COLO668 (cell line): ENCODE data around the gene IL1RAP.

ENCODE experiments used
- DNase-seq: peaks from one replicate; lab custom pipeline; 2025; ENCODE audit not compliant: unreplicated experiment; lab: John Stamatoyannopoulos, UW

IL1RAP gene

DNA sequence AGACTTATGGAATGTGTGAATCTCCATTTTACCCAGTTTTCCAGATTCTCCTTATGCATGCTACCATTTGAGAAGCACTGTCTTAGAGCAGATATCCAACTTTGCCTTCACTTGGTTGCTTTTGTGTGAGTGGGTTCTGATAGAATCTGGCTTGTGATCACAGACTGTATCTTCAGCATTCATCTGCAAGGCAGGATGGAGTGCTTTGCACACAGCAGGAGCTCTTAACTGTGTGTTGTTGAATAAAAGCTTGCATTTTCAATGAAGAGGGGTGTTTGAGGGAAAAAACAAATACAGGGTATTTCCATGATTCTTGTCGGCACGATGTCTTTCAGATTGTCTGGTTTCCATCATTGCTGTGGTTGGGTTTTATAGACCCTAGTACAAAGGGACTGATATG, 24.4 kb downstream of the IL1RAP start:
- DNase-seq = no peak

DNA sequence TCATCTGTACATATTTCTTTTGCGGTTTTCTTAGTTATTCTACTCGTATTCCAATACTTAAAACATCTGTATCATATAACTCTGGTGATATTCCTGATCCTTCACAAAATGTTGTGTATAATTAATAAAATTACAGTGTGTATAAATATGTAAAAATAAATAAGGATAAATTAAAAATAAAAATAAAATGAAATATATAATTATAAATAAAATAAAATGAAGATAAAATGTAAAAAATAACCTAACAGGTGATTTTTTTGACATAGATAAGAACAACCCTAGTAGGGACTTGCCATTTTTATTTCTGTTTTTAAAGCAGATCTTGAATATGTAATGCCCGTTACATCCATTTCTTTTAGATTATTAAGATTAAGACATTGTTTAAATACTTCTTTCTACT, 25.6 kb downstream of the IL1RAP start:
- DNase-seq = no peak

DNA sequence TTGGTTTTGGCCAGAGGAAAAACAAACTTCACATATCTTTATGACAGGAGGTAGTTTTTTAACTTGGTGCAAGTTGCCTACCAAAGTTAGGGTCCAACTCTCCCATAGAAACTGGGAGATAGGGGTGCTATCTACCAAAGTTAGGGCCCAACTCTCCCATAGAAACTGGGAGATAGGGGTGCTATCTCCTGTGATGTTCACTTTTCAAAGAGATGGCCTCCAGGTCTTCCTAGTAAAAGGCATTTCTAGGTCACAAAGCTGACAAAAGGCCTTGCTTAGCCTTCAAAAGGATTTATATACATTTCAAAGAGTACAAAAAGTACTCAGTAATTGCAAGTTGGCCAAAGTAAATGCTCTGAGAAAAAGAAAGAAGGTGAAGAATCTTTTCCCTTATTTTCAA, 27.1 kb downstream of the IL1RAP start:
- no peak for DNase-seq

DNA sequence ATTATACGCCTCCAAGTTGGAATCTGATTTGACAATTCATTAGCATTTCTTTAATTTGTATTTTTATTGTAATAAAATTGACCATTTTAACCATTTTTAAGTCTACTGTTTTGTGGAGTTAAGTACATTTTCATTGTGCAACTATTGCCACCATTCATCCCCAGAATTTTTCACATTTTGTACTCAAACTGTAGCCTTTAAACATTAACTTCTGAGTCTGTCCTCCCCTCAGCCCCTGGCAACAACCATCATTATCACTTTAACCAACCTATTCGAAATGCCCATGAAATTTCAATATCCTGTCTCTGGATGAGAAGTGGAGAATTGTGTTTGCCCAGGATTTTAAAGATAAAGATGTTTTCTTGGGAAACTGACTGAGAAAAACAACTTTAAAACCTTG, 27.7 kb downstream of the IL1RAP start:
- no peak for DNase-seq

DNA sequence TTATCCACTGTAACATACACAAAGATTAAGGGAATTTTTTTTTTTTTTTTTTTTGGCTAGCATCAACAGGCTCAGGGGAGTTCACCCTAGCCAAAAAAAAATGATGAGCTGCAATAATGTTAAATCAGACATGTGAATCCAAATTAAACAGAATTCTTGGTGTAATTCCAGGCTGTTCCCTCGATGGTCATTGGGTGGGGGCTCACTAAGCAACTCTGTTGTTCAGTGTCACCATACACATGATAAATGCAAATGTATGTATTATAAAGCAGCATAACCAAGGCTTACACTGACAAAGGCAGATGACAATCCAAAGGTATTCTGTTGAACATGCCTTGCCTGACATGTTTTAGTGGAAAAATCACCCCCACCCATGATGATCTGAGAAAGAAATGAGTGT, 29.0 kb downstream of the IL1RAP start:
- no peak for DNase-seq

DNA sequence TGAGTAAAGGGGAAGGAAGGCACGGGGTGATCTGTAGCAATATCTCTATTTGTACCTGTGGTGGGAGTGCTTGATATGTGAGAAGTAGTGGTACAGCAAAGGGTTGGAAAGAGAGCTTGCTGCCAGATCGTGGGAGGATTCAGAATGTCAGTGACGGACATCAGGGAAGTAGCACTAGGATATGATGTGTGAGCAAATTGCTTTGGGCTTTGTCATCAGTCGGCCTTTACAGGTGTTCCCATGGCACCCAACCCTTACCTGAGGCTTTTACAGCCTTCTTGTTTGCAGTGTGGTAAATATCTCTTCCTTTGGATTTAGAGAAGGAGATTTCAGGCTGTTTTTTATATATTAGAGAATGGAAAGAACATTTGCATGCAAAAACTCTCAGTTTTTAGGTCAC, 29.8 kb downstream of the IL1RAP start:
- no peak for DNase-seq

DNA sequence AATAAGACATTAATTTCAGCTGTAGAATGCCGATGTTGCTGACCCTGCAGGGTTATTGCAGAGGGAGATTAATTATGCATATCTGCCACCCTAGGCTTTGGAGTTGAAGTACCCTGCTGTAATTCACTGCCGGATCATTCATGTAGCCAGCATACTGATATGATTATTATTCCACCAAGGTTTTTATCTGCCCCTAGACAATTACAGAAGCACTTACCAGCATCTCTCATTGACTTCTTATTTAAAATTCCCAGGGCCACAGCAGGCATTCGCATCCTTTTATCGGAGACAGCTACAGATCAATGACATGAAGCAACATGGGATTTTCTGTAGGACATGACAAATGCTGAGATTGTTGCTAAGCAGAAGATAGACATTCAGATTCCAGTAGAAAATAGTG, 31.3 kb downstream of the IL1RAP start:
- DNase-seq = no peak

DNA sequence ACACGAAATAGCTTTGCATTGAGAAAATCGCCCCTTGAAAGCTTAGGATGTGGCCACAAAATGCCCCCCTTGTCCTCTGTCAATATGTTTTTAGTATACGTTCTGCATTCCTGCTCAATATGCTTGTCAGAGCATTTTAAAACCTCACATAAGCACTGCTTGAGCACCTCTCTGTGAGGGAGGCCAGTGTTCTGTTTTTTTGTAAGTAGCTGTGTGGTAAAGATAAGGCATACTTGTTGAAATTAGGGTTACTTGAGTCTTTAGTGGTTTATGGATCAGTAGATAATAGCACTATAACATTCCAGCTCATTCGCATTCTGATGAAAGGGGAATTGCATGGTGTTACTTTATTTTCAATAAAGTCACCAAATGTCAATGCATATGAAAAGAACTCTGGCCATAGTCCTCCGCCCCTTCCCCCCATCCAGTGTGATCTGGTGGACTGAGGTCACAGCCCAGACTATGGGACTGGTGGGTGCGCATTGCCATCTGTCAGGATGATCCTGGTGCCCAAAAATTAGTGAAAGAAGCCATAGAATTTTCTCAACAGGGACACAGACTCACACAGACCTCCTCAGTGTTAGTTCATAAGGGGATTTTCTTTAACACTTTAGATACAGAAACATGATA, 33.1 kb downstream of the IL1RAP start:
- DNase-seq = no peak

DNA sequence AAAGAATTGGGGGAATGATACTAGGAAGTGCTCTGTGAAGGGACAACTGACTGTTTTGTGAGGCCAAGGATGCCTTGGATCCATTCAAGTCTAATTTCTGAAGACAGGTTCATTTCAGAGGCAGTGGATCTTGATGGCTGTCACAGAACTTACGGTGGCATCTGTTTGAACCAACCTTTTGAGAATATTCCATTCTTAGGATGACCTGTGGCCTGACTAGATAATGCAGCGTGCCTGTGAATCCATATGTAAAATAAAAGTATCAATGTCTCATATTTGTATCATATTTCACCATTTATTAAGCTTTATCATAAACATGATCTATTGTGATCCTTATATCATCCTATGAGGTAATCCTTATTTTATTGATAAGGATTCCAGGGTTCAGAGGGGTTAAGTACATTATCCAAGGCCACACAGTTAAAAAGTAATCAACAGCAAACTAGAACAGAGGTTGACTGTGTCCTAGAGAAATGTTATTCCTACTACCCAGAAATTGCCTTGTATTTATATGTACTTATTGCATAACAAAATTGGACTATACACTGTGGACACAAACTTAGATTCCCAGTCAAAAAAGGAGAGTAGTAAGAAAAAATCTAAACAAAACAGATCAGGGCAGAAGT, 34.3 kb downstream of the IL1RAP start:
- DNase-seq = no peak

DNA sequence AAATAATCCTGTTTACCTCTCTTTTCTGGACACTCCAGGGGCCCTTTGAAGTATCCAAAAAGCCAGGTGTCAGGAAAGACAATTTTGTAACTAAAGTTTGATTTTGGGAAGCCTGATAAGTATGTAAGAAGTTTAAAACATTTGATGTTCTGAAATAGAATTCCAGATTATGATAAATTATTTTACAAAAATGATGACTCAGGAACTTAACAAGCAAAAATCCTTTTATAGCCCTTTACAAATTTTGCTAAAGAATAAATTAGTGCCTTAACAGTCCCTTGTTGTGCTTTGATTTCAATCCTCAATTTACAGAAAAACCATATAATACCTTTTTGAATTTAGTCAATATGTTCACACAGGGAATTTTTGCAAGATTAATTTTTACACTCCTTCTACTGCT, 38.1 kb downstream of the IL1RAP start:
- DNase-seq = no peak

DNA sequence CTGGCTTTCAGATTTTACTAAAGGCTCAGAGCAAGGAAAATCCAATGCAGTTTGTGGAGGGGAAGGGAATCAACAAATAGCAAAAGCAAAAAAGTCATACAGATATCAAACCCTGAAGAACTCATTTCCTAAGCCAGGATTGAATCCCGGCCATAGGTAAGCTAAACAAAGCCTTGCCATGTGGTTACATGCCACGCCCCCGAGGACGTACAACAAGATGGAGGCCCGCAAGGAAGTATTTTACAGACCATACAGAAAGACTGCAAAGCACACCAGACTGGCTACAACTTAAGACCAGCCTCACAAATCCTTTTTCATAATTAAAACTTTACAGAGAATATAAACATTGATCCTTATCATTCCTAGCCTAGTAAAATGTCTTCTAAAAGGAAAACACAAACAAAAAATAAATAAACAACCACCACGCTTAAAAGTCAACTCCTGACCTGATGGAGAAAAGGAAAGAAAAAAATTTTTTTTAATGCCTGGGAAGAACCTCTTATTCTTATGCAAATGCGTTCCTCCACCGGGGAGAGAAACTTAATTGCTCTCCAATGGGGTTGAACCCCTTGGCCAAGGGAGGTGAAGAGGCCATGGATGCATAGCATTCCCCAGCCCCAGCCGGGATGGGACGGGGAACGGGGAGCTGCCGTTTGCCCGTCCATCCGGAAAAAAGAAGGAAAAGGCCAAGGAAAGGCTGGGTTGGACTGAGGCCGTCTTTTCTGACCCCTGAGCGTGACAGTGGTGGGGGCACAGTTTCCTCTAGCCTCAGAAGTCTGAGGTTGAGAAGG, 39.3 kb downstream of the IL1RAP start:
- DNase-seq = no peak

DNA sequence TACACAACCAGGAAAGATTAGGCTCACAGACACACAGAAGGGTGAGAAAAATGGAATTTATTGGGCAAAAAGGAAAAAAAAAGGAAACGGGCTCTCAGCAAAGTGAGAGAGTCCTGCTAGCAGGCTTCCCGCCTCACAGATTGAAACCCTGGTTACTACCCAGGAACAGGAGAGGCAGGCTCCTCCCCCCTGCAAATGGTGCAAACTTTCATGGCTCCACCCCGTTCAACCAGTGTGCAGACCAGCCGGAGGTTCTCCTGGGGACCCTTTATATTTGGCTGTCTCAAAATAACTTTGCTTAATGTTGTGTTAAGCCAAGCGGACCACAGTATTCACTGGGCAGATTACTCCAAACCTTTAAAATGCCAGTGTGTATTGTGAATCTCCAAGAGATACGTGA, 40.3 kb downstream of the IL1RAP start:
- DNase-seq = no peak

DNA sequence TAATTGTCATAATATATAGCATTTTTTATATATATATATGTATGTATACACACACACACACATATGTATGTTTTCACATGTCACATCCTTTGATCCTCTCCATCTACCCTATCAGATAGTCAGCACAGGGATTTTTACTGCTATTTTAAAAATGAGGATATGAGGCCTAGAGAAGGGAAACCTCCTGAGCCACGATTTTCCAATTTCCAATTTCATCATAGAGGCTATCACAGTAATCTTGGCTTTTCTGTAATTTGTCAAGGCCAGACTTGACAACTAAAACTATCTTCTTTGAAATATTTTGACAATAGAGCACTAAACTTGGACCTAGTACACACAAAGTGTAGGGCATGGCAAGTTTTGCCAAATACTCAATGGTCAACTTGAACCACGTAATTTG, 42.5 kb downstream of the IL1RAP start:
- DNase-seq = no peak

DNA sequence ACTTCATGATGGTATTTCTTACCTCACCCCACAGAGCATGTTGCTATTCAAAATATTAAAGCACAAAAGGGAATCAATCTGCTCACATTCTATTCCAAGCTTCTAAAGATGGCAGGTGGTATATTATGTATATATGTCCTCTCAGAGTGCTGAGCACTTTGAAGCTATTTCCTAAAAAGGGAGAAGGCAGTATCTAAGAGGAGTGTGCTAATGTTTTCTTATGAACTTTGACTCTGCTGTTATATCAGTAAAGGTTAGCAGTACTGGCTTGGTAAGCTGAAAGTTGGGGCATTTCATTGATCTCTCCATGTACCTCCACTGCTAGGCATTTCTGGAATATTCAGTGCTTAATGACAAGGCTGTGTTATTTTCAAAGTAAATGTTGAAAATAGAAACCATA, 43.4 kb downstream of the IL1RAP start:
- no peak for DNase-seq

DNA sequence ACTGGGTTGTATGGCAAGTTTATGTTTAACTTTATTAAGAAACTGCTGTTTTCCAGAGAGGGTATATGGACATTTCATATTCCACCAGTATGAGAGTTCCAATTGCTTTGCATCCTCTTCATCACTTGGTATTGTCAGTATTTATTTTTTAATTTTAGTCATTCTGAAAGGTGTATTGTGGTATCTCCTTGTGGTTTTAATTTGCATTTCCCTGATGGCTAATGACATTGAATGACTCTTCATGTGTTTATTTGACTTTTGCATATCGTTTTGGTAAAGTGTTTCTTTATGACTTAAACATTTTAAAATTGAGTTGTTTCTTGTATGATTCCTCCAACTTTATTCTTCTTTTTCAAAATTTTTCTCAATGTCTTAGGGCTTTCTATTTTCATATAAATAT, 44.4 kb downstream of the IL1RAP start:
- DNase-seq = no peak

DNA sequence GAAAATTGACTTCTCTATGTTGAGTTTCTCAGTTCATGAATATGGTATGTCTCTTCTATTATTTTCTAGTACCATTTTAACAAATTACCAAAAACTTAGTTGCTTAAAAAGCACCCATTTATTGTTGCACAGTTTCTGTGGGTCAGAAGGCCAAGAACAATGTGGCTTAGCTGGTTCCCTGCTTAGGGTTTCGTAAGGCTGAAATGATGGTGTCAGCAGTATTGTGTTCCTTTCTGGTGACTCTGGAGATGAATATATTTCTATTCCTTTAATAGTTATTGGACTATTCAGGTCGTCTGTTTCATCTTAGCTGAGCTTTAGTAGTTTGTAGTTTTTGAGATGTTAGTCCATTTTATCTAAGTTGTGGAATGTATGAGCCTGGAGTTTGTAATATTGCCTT, 44.9 kb downstream of the IL1RAP start:
- no peak for DNase-seq

DNA sequence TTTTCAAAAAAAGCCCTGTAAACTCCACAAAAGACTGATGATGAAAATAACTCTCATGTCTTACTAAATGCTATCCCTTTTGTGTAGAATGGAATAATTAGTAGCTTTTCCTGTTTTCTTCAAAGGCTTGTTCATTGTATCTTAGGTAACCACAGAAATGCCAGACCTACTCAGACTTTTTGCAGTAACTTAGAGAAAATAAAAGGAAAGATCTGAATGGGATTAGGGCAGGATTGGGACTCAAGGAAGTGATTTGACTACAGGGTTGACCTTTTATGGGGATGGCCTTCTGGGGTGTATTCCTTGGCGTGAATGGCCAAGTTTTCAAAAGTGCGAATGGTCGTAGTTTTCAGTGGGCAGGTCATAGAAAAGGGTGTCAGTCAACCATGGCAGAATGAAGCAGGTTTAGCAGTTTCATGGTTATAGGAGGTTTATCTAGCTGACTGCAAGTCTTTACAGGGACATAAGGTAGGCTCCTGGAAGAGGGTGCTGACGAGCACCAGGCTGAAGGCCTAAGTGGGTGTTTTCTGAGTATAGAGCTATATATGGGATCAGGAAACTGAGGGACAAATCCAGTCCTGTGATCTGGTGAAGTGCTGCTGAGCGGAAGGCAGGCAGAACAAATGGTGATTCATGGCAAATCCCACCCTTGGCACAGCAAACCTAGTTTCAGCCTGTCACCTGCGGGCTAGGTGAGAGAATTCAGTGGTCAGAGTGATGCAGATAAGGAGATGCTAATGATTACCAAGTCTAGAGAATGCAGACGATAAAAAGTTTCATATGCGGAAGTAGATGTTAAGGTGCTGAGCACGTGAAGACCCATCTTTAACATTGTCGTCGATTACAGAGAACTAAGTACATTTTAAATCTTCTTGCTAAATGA, 46.4 kb downstream of the IL1RAP start:
- DNase-seq = no peak

DNA sequence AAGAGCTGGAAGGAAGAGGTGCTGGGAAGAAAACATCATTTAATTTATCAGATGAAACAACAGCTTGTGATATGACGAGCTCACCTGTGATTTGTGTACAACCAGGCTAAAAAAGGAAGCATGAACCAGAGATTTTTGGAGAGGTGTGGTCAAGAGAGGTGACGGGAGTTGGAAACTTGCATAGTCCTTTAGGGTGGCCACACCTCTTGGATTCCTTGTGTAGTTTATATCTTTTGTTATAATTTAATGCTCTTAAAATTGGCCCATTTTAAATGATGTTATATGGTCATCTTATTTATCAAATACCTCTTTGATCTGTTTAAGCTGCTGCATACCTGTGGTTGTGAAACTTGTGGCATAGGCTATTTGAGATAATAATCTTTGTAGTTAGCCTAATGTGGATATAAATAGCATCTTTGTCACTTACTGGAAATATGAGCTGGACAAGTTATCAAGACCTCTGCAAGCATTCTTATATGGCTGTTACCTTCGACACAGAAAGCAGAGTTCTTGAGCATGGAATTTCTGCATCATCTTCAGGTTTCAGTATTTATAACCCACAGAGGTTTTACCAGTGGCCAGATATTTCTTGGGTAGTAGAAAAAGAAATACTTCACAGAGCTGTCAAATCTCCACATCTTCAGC, 49.1 kb downstream of the IL1RAP start:
- DNase-seq = no peak

DNA sequence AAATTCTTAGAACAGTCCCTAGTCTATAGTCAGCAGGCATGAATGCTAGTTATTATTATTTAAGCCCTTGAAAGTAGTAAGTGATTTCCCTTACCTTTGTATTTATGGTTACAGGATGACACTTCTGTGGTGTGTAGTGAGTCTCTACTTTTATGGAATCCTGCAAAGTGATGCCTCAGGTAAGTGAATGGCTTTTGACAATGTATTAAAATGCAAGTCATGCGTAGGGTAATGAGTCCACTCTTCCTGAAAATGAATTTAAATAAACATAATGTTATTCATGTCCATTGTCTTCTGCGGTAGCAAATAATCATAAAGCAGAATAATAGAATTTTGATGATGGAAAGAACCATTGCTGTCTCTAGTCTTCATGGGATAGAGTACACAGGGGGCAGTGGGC, 50.3 kb downstream of the IL1RAP start:
- no peak for DNase-seq

DNA sequence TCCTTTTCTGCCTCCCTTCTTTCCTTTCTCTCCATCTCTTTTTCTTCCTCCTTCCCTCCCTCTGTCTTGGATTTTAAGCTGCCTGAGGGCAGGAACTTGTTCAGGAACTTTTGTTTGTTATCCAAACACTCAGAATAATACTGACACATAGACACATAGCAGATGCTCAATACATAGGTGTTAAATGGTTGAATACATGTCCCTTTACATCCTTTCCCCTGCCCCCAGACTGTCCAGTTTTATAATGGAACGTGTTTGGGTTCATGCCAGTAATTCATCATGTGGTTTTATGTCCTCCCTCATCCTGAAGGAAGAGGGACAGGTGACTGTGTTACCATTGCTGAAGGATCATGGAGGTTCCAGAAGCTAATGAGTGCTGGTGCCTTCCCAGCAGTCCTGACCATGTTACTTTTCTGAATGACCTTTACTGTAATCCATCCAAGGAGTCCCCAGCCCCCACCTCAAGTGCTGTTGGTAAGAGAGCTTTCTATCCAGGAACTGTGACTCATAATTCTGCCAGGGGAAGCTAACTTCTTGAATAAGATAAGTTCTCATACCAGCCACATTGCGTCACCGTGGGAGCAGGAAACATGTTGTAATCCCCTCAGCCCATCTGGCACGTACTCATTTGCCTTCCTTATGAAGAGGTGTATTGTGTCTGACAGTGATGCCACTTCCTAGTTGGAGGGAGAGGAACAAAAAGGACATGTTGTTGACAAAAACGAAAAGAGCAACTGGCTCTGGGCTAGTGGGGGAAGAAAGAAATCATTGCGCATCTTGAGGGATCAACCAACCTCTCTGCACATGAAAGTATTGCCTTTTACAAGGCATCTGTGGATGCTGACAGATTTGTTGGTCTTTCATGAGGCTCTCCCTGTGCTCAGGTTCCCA, 52.4 kb downstream of the IL1RAP start:
- no peak for DNase-seq
